Measurements from ENCODE around the gene UBXN6.

DNA sequence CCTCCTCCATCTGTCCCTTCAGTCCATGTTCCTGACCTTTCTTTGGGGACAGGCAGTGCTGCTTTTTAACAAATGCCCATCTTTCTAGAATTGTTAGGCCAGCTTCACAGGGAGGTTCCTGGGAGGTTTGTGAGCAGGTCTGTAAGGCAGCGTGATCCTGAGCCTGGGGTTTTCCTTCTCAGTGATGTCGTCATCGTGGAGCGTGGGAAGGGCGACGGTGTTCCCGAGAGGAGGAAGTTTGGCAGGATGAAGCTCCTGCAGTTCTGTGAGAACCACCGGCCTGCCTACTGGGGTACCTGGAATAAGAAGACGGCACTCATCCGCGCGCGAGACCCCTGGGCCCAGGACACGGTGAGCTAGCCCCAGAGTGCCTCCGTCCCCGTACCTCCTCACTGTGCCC is 28.3 kb downstream of the UBXN6 start:
- TF ChIP-seq, protein P1, sequence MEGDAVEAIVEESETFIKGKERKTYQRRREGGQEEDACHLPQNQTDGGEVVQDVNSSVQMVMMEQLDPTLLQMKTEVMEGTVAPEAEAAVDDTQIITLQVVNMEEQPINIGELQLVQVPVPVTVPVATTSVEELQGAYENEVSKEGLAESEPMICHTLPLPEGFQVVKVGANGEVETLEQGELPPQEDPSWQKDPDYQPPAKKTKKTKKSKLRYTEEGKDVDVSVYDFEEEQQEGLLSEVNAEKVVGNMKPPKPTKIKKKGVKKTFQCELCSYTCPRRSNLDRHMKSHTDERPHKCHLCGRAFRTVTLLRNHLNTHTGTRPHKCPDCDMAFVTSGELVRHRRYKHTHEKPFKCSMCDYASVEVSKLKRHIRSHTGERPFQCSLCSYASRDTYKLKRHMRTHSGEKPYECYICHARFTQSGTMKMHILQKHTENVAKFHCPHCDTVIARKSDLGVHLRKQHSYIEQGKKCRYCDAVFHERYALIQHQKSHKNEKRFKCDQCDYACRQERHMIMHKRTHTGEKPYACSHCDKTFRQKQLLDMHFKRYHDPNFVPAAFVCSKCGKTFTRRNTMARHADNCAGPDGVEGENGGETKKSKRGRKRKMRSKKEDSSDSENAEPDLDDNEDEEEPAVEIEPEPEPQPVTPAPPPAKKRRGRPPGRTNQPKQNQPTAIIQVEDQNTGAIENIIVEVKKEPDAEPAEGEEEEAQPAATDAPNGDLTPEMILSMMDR (IDR thresholded peaks at IDR 0.05 in 8 of 11, conservative IDR thresholded peaks at IDR 0.05 in 3 of 11): no peak
- TF ChIP-seq POLR2A (IDR thresholded peaks at IDR 0.05): no peak
